Testis (tissue), 3 donors: ENCODE data around the gene GNLY. TPM values are rescaled to one million over a fixed set of nuclear protein-coding genes. Genes with fewer than 3 reads are reported as not detected.

Source experiments
- DNase-seq: peaks from one replicate; pipeline ENCODE4 v3.0.0-alpha.2; 2019
- H3K27ac ChIP-seq, 2 donors: fragments of 200-600 bp; sonication (generic); one replicate each; pipeline ENCODE4 v1.5.1; 2019
- H3K27me3 ChIP-seq: fragments of 200-600 bp; sonication (generic); one replicate; pipeline ENCODE4 v1.5.1; 2019
- H3K36me3 ChIP-seq: fragments of 200-600 bp; sonication (generic); one replicate; pipeline ENCODE4 v1.5.1; 2017; ENCODE audit warnings: low read depth; ENCODE audit errors: missing control alignments
- H3K4me1 ChIP-seq: fragments of 200-600 bp; sonication (generic); one replicate; pipeline ENCODE4 v1.5.1; 2019
- H3K4me3 ChIP-seq, 2 donors: fragments of 200-600 bp; sonication (generic); one replicate each; pipeline ENCODE4 v1.5.1; 2017 to 2019
- H3K9me3 ChIP-seq: fragments of 200-600 bp; sonication (generic); one replicate; pipeline ENCODE4 v1.5.1; 2017
- POLR2A ChIP-seq: fragments of 450-650 bp; IDR thresholded peaks from one replicate; pipeline ENCODE4 v1.6.1; 2017; ENCODE audit warnings: antibody characterized with exemption, mild to moderate bottlenecking, moderate library complexity
- WGBS, 2 donors: methylation state at CpG; one replicate each; pipeline ENCODE4 v1.1.5; 2018; 5-methylcytosine and 5-hydroxymethylcytosine counted together
- intact Hi-C: fragments of 100-400 bp; cut with DNase I; formaldehyde crosslinking; loops from one replicate; pipeline ENCODE4 v1.15.1; 2023; ENCODE audit warnings: low total_unique reads
- polyA plus RNA-seq: library from polyadenylated mRNA; stranded (reverse); fragments of 350-450 nt; fragmentation: Illumina TruSeq; extraction: RNeasy Lipid Tissue Mini Kit (QIAGEN cat#74804); gene quantifications from one replicate; pipeline ENCODE4 v1.2.3, GENCODE V29; 2014; ENCODE audit warnings: low read depth, low replicate concordance; ENCODE audit not compliant: insufficient read depth
- total RNA-seq, 2 donors: library from RNA; depleted of rRNA; stranded (reverse); fragments of >200 nt; gene quantifications; one replicate each; pipeline ENCODE4 v1.2.3, GENCODE V29; 2016
- TF ChIP-seq, protein P1 (sequence below), 3 experiments: fragments of 450-650 bp in 2 of 3; fragments of 200-600 bp in 1 of 3; sonication (generic) in 1 of 3; IDR thresholded peaks; one replicate each; pipeline ENCODE4 v1.5.1; 2016 to 2019; ENCODE audit warnings: antibody characterized with exemption in 3 of 3, mild to moderate bottlenecking in 2 of 3, moderate library complexity in 1 of 3

The GNLY gene
- total and polyA plus RNA-seq, 3 donors from 2014 or later: 0.43 to 2.6 (median 2.2) TPM

DNA sequence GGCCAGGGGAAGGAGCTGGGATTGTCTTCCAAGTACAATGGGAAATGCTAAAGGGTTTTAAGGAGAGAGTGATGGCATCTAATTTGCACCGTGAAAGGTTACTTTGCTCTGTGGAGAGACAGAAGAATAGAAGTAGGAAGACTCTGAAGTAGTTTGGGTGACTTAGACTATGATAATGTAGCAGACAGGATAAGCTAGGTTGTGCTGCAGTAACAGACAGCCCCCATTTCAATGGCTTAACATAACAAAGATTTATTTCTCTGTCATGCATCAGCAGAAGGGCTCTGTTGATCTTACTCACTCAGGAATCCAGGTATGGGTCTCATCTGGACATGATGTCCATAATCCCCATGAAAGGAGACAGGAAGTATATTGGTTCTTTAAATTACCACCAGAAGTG, 26.4 kb downstream of the GNLY start:
- Histone ChIP-seq H3K27ac (no peak overlapping the region), H3K36me3 (no peaks in the 10 kb centered on the region), H3K4me3 (no peak overlapping the region), H3K9me3 (no peaks in the 10 kb centered on the region), H3K4me1 (no peaks in the 10 kb centered on the region), H3K27me3 (no peaks in the 10 kb centered on the region)
- TF ChIP-seq, protein P1, sequence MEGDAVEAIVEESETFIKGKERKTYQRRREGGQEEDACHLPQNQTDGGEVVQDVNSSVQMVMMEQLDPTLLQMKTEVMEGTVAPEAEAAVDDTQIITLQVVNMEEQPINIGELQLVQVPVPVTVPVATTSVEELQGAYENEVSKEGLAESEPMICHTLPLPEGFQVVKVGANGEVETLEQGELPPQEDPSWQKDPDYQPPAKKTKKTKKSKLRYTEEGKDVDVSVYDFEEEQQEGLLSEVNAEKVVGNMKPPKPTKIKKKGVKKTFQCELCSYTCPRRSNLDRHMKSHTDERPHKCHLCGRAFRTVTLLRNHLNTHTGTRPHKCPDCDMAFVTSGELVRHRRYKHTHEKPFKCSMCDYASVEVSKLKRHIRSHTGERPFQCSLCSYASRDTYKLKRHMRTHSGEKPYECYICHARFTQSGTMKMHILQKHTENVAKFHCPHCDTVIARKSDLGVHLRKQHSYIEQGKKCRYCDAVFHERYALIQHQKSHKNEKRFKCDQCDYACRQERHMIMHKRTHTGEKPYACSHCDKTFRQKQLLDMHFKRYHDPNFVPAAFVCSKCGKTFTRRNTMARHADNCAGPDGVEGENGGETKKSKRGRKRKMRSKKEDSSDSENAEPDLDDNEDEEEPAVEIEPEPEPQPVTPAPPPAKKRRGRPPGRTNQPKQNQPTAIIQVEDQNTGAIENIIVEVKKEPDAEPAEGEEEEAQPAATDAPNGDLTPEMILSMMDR (IDR thresholded peaks at IDR 0.05): no peak
- TF ChIP-seq POLR2A: no peak
- WGBS, 2 donors: 94 to 100% methylated on average over 1 of the region's 1 CpG
- no peak for DNase-seq
- intact Hi-C loops: no loop called here

DNA sequence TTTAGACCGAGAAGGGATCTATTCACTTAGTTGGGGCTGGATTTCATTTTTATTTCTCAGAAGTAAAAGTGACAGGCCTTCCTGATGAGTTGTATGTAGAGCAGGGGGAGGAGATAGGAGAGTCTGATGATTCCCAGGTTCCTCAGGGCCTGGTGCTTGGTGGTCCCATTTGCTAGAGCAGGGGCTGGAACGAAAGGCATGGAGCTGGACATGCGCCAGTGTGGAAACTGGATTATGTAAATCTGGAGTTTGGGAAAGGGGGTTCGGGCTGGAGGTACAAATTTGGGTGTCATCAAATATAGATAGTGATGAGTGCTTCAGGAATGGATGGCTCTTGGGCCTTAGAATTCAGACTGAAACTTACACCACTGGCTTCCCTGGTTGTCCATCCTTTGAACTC, 27.5 kb downstream of the GNLY start:
- intact Hi-C loops: no loop called here
- H3K9me3 ChIP-seq: no peaks in the 10 kb centered on the region
- H3K27ac ChIP-seq: no peak overlapping the region
- WGBS, 2 donors: 95 to 99% methylated on average over 4 of the region's 4 CpGs
- H3K27me3 ChIP-seq: no peaks in the 10 kb centered on the region
- no peaks in the 10 kb centered on the region for H3K36me3 ChIP-seq
- H3K4me1 ChIP-seq: no peaks in the 10 kb centered on the region
- no peak overlapping the region for H3K4me3 ChIP-seq
- TF ChIP-seq POLR2A: no peak
- TF ChIP-seq, protein P1 (IDR thresholded peaks at IDR 0.05): no peak
- DNase-seq: no peak

DNA sequence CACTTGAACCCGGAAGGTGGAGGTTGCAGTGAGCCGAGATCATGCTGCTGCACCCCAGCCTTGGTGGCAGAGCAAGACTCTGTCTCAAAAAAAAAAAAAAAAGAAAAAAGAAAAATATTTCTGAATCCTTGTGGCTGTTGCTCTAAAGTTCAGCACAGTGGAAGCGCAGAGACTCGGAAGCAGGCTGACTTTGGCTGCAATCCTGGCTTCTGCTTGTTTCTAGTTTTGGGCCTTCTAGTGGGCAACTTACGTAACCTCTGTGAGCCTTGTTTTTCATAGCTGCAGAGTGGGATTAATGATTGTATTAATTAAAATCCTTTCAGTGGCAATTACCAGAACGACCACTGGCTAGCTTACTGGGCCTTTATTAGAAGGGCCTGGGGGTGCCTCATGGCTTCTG, 28.4 kb downstream of the GNLY start:
- WGBS, 2 donors: 91 to 92% methylated on average over 6 of the region's 6 CpGs
- DNase-seq: no peak
- TF ChIP-seq, protein P1 (IDR thresholded peaks at IDR 0.05): no peak
- no peak for TF ChIP-seq POLR2A
- H3K4me1 ChIP-seq: no peaks in the 10 kb centered on the region
- no peaks in the 10 kb centered on the region for H3K27me3 ChIP-seq
- H3K9me3 ChIP-seq: no peaks in the 10 kb centered on the region
- H3K36me3 ChIP-seq: no peaks in the 10 kb centered on the region
- no peak overlapping the region for H3K4me3 ChIP-seq
- H3K27ac ChIP-seq: no peak overlapping the region
- intact Hi-C loops: no loop called here

DNA sequence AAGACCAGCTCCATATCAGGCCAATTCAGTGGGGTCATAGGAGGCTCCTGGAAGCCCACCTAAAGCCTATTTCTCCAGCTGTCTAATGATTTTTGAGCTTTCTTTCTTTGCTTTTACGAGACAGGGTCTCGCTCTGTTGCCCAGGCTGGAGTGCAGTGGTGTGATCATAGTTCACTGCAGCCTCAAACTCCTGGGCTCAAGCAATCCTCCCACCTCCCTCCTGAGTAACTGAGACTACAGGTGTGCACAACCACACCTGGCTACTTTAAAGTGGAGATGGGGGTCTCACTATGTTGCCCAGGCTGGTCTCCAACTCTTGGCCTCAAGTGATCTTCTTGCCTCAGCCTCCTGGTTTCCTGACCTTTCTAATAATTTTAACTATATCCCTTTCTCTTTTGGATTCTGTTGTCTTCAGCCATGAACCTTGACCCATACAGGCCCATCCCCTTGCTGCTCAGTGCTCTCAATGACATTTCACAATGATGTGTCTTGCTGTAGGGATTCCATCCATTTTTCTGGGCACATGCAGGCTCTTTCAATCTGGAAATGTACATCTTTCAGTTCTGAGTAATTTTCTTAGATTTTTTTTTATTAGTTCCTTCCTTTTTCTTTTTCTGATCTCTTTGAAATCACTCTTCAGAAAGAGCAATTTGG, 29.7 kb downstream of the GNLY start:
- 100% methylated on average over 2 of the region's 2 CpGs for WGBS, 2 donors
- Histone ChIP-seq H3K36me3 (no peaks in the 10 kb centered on the region), H3K4me1 (peaks cover 2% of the 10 kb centered on the region), H3K27me3 (no peaks in the 10 kb centered on the region), H3K4me3 (no peak overlapping the region), H3K27ac (no peak overlapping the region), H3K9me3 (no peaks in the 10 kb centered on the region)
- no peak for TF ChIP-seq POLR2A
- TF ChIP-seq, protein P1 (IDR thresholded peaks at IDR 0.05): no peak
- DNase-seq: no peak
- intact Hi-C loops: no loop called here

DNA sequence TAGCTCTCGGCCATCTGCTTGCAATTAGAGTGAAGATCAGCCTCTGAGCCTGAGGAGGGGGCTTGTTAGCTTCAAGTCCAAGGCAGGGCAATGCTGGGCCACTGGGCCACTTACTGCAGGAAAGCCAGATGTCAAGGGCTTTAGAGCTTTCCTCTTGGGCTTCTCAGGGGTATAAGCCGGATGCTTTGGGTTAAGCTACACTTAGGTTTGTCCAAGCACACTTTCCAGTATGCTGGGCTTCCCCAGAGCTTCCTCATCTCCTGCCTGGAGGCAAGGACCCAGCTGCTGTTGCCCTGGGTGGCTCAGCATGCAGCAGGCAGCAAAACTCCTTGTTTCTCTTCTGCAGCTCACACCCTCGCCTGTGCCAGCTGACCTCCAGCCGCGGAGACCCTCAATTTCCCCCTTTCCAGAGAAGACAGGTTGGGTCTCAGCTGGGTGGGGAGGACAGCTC, 30.6 kb downstream of the GNLY start:
- intact Hi-C loops: loop anchor here (5.0 kb wide), 1 partner anchor 88 kb away; no protein-coding TSS in a partner anchor
- Histone ChIP-seq H3K27me3 (no peaks in the 10 kb centered on the region), H3K9me3 (no peaks in the 10 kb centered on the region), H3K4me3 (no peak overlapping the region), H3K36me3 (no peaks in the 10 kb centered on the region), H3K4me1 (peaks cover 3% of the 10 kb centered on the region), H3K27ac (no peak overlapping the region)
- DNase-seq: no peak
- TF ChIP-seq POLR2A: no peak
- TF ChIP-seq, protein P1 (IDR thresholded peaks at IDR 0.05): no peak
- WGBS, 2 donors: 58 to 78% methylated on average over 3 to 5 of the region's 5 CpGs
